NCI-H146 (cell line): Measurements from ENCODE around the gene PAFAH2.
A peak's percentile ranks its signal among the peaks of the same experiment; 100 is the strongest.
"Not testable (repeated sequence)": the region's sequence is repeated elsewhere in the genome, so short reads cannot be mapped to it uniquely, and the experiment has no call there.

ENCODE experiments used
- DNase-seq: peaks from one replicate; lab custom pipeline; 2025; lab: John Stamatoyannopoulos, UW

The PAFAH2 gene

DNA sequence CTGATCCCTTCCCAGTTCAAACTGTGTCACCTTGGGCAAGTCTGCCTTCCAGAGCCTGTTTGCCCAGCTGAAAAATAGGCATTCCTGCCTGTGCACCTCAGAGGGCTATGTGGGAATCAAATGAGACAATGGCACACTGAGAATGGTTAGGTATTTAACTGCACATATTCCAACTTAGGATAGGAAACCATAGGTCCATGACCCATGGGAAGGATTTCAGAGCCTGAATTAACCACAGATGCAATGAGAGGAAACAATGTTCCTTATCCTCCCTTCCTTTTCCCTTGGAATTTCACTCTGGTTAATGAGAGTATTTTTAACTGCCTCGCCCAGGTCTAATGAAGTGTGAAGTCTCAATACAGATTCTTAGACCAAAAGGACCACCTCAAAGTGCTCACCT lies 12.7 kb downstream of the PAFAH2 start:
- no peak for DNase-seq

DNA sequence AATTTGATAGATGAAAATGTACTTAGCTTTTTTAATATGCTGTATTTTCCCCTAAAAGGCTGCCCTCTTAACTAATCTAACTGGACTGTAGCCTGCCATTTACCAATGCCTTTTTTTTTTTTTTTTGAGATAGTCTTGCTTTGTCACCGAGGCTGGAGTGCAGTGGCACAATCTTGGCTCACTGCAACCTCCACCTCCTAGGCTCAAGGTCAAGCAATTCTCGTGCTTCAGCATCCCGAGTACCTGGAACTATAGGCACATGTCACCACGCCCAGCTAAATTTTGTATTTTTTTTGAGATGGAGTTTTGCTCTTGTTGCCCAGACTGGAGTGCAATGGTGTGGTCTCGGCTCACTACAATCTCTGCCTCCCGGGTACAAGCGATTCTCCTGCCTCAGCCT lies 18.7 kb downstream of the PAFAH2 start:
- no peak for DNase-seq

DNA sequence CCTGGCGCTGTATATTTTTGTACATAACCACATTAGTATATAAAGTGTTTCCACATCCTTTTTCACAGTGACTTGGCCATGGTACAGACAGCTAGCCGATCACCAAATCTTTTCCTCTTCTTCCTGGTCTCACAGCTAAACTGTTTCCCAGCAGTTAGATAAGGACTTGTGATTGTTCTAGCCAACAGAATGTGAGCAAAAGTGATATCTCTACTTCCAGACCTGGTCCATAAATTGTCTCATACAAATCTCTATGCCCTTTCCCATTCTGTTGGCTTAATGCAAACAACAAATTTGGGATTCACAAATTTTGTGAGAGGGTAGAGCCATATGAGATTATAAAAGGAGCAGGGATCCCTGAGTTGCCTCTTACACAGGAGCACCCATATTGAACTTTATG lies 19.5 kb downstream of the PAFAH2 start:
- DNase-seq, result no peak

DNA sequence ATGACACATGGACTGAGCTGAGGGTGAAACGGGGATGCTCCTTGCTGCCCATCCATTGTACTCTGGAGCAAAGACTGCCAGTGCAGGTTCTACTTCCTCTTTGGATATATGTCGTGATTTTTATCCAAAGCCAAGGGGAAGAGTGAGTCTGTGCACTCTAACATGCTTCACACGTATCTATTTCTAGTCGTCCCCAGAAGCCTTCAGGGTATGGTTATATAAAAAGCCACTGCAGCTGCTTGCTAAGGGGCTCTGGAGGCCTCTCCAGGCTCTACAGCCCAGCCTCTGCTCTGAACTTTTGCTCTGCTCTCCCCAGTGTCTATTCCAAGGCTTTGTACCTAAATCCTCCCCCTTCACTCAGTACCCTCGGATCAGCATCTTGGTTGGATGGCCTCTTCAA lies 20.1 kb downstream of the PAFAH2 start:
- no peak for DNase-seq

DNA sequence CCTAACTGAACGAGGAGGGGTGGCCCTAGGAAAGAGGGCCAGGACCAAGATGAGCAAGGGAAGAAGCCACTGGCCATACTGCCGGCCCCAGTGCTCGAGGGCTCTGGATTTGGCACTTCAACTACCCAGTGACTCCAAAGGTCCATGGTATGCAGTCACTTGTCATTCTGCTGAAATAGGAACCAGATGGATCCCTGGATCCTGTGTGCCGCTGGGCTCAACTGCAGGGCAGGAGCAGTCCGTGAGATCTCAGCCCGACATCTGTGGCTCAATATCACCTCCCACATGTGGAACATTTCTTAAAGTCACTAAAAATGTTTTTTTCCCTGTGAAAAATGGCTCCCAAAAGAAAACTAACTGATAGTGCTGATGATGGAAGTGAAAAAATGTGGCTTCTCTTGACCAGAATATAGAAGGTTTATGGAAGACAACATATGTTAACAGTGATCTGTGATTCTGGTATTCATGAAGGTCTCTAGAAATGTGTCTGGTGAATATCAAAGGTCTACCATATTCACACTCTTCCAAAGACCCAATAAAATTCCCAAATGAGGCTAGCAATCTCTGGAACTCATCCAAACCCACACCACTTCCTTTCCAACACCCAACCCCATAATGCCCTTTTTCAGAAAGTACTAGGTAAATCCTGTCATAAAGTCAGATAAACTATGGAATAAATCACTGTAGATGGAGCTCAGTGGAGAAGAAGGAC lies 24.1 kb downstream of the PAFAH2 start:
- no peak for DNase-seq

DNA sequence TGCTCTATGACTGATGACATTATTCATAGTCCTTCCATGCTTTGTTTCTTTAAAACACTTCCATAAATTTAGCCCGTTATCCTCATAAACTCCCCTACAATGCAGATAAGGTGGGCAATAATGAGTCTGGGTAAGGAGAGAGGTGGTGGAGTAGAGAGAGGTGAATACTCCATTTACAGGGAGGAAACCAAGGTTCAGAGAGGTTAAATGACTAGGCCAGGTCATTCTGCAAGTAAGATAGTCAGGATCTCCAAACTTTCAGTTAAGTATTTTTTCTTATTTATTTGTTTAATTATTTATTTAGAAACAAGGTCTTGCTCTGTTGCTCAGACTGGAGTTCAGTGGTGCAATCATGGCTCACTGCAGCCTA lies 26.1 kb downstream of the PAFAH2 start:
- no peak for DNase-seq

DNA sequence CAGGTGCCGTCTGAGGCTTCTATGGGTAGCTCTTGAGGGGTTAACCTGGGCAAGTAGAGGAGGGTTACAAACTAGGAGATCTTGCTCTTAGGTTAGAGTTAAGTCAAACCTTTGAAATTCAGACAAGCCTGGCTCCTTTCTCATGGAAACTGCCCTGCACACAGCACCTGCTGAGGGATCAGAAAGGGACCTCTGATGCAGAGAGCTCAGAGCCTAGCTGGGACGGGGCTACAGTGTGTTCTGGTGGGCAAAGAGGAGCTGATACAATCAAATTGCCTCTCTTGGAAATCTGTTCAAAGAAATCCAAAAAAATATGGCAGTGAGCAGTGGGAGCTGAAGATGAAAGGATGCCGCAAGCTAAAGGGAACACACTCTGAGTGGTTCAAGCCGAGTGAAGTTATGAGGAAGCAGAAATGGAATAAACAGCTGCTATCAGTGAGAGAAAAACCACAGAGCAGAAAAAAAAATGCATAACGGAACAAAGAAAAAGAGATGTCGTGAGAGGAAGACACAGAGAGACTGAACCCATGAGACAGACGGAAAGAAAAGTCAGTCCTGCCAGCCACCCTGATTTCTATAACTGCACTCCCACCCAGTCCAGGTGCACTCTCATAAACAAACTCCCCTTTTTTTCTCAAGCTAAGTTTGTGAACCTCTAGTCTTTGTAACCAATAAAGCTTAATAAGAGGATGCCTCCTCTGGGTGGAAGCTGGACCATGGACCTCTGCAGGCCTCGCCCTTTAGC lies 26.6 kb downstream of the PAFAH2 start:
- DNase-seq, result no peak

DNA sequence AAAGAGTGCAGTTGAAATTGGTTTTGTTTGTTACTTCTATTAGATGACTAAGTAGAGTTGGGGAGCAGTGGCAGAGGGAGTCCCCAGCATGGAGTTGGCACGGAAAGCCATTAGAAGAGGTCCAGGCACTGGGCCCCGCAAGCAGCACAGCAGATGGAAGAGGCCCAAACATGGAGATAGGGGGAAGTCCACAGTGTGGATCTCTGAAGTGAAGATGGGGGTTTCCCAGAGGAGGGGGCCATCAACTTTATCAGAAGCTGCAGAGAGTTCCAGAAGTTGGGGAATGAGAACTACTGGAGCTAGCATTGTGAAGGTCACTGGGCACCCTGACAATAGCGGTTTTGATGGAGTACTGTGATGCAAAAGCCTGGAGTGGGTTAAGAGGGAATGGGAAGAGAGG lies 30.6 kb downstream of the PAFAH2 start:
- DNase-seq, result no peak

DNA sequence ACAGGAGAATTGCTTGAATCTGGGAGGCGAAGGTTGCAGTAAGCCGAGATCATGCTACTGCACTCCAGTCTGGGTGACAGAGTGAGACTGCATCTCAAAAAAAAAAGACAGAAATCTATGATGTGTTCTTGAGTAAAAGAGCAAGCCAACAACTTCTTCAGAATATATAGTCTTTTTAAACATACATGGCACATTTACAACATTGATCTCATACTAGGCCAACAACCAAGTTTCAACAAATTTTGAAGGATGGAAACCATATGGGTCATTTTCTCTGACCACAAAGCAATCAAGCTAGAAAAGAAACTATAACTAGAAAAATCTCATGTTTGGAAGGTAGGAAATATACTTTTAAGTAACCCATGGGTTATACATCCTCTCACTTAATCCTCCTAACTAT lies 38.3 kb downstream of the PAFAH2 start:
- DNase-seq, result no peak

DNA sequence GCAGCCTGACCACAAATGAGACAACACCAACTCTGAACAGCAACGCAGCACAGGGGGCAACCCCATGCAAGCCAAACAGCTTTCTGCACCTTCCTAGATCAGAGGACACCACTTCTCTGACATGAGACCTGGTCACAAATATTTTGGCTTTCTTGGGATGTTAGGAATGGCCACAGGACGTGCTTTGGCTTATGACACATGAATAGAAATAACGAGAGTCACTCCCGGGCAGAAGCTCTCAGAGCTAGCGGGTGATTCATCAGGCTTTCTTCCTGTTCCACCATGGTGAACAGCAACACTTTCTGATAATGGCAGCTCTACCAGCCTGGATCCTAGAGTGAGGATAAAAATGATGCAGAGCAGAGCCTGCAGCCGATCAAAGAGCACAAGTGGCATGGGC lies 39.4 kb downstream of the PAFAH2 start:
- DNase-seq, result no peak

DNA sequence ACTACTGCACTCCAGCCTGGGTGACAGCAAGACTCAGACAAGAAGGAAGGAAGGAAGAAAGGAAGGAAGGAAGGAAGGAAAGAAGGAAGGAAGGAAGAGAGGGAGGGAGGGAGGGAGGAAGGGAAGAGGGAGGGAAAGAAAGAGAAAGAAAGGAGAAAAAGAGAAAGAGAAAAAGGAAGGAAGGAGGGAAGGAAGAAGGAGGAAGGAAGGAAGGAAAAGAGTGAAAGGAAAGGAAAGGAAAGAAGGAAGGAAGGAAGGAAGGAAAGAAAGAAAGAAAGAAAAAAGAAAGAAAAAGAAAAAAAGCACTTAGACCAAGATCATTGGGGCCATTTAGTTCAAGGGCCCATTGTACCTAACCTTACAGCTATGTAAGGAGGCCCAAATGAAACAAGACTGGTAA lies 42.3 kb downstream of the PAFAH2 start:
- no peak for DNase-seq

DNA sequence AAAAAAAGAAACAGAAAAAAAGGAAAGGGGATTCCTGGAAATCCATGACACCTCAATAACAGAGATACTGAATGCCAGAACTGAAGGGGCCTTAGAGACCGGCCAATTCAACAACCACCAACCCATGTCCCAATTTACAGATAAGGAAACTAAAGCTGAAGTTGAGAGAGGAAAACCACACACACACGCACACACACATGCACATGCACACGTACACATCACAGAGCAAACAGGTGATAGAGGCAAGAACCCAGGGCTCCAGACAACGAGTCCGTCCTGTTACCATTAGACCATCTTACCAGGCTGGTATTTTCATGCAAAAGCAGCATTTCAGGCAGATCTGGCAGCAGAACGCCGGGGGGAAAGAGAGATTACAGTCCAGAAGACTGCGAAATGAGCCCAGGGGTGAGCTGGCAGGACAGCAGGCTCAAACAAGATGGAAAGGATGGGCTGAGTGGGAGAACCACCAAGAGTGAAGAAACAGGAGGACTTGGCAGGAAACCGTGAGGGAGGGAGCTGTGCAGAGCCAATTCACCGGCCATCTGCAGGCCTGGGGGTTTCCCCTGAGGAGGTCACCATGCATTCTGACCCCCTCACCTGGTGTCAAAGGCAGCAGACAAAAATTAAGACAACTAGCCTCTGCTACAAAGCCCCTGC lies 43.5 kb downstream of the PAFAH2 start:
- DNase-seq, result no peak

DNA sequence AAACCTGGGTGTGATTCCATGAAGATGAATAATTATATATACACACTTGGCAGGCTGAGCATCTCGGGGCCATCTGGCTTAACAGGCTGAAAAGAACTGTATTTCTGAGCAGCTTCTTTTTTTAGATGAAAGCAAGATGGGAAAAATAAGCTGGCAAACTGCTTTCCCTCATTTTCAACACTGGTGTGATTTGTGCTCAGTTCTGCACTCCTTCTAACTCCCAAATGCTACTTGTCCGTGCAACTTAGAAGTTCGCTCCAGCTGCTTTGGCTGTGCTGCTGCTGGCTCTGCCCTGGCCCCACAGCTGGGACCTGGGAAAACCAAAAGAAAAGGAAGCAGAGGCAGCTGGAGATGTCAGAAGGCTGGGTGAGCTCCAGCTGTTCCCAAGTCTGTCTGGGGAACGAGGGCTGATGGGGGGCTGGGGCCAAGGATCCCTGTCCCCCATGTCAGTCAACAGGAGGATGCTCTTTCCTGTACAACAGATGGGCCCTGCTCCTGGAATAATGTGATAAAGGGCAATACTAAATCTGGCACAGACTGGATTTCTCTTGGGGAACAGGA lies 44.9 kb downstream of the PAFAH2 start:
- no peak for DNase-seq

DNA sequence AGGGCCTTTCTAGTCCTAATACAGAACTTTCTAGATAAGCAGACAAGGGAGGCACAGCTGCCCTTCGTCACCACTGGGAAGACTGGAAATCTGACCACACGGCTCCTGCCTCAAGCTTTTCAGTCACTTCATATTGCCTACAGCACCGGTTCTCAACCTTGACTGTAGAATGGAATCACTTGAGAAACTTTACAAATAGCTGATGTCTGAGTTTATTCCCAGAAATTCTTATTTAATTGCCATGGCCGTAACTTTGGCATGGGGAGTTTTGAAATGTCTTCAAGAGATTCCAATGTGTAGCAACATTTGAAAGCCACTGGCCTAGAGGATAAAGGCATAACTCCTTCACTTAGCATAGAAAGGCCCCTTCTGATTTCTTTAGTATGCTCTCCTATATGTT lies 49.2 kb downstream of the PAFAH2 start:
- no peak for DNase-seq

DNA sequence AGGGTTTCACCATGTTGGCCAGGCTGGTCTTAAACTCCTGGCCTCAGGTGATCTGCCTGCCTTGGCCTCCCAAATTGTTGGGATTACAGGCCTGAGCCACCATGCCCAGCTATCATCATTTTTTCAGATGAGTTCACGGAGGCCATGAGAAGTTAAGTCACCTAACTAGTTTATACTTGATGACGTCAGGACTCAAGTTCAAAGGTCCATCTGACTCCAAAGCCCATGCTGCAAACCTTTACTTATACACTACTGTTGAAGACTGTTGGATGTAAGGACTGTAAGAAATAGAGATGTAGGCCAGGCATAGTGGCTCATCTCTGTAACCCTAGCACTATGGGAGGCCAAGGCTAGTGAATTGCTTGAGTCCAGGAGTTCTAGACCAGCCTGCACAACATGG lies 50.8 kb downstream of the PAFAH2 start:
- DNase-seq, result no peak

DNA sequence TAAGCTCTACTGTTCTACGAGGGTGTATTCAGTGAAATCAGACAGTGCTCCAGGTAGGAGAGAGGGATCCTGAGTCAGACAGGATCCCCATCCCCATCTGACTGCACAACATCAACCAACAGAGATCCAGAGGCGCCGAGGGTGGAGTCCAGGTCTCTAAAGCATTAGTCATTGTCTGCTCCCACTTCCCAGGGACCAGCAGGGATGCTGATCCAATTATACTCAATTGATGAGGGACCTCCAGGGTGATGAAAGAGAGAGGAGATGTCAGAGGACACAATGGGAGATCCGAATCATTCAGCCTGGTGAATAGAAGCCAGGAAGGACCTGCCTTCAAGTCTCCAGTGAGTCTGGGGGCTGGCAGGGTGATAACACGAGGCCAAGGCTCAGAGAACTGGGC lies 52.1 kb downstream of the PAFAH2 start:
- peak; percentile 86 for DNase-seq

DNA sequence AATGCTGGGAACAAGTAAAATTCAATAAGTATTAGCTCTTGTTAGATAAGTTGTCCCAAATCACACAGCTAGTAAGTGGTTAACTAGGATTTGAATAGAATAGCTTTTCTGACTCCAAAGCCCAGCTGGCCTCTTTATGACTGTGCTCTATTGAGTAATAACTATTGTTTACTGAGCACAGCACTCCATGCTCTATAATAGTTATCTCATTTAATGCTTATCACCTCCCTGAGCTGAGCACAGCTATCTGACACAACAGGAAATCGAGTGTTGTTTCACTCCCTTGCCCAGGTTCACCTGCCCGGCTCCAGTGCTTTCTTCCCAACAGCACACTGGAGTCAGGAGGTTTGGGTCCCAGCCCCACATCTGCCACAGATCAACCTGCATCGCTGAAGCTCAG lies 52.9 kb downstream of the PAFAH2 start:
- DNase-seq, result peak; percentile 71

DNA sequence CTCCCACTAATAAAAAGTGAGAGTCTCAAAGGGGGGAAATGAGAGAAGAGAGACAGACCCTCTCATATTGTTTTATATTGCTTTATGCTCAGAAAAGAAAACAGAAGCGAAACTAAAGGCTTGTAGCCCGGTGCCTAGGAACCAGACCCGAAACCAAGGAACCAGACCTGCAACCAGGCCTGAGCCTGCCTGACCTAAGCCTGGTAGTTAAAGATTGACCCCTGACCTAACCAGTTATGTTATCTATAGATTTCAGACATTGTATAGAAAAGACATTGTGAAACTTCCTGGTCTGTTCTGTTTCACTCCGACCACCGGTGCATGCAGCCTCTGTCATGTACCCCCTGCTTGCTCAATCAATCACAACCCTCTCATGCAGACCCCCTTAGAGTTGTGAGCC lies 54.4 kb downstream of the PAFAH2 start:
- DNase-seq, result not testable (repeated sequence)

DNA sequence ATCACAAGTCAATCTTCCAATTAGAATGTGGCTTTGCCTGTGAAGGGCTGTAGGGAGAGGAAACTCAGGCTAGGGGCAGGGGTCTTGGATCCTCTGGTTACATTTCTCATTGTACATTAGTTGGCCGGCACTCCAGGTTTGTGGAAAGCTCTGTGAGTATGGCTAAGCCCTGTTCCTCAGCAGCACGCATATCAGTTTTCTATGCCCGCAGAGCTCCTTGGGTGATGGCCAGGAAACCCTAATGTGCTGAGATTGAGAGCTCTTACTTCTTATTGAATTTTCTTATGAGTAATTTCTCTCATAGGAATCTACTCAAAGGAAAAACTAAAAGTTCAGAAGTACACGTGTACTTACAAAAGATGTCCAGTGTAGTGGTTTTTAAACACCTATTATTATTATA lies 60.9 kb downstream of the PAFAH2 start:
- no peak for DNase-seq

DNA sequence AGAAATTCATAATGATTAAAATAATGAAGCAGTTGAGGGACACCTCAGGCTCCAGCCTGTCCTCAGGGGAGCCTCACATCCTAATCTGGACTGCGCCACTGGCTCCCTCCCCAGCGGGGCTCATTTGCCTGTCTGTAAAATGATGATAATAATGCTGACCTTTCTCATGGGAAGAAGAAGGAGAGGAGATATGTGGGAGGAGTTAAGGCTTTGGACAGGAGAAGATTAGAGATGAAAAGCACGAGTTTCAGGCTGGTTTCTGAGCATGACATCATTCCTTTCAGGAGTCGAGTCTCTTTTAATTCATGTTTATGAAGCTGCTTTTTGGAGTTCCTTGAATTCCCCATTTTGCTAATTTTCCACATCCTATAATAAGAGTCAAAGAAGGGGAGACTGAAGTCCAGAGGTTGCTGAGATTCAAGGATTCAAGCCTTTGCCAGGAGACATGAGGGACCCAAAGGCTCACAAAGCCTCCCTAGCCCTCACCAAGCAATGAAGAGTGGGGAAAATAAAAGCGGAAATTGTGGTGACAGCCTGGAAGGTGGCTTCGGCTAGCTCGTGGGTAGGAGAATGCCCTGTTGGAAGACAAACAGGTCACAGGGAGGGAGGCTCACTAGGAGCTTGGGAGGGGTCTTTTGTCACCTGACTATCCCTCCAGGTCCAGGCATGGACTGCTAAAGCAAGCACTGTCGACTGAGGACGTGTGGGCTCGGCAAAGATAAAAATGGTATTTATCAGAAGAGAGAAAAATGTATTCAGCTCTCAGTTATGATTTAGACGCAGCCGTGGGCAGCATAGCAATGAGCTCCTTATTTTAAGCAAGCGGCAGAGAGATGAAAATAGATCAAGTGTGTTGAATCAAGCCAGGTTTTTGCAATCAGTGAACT lies 64.1 kb downstream of the PAFAH2 start:
- no peak for DNase-seq

DNA sequence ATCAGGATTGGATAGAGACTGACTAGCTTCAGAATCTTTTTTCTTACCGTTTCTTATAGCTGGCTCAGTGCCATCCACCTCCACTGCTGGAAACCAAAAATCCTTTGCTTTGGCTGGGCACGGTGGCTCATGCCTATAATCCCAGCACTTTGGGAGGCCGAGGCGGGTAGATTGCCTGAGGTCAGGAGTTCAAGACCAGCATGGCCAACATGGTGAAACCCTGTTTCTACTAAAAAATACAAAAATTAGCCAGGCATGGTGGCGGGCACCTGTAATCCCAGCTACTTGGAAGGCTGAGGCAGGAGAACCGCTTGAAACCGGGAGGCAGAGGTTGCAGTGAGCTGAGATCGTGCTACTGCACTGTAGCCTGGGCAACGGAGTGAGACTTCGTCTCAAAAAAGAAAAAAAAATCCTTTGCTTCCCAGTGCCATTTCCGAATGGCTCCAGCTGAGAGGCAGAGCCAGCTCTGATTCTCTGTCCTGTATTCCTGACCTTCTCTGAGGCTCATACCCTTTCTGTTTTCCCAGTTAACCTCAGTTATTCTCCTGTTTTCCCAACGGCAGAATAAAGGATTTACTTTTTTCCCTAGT lies 65.0 kb downstream of the PAFAH2 start:
- DNase-seq, result not testable (repeated sequence)

DNA sequence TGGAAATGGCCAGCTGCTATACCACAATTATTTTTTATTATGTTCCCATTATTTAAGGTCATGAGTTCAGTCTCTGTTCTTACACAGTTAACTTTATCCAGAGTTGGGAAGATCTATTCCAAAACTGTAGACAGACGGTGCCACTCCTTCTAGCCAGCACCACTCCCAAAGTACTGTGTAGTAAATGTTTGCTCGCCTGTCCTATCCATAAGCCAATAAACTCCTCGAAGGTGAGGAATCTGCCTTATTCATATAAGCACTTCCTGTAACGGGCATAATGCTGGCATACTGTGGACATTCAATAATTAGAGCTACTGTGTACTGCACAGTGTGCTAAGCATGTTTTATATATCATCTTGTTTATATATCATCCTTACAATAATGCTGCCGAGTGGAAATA lies 65.5 kb downstream of the PAFAH2 start:
- DNase-seq, result no peak
